Uterus (tissue), 2 donors: ENCODE results near the gene USP4.

Experiments
- POLR2A ChIP-seq, 2 donors: fragments of 450-650 bp; IDR thresholded peaks; one replicate each; pipeline ENCODE4 v1.6.1; 2016; ENCODE audit warnings: antibody characterized with exemption in 2 of 2, mild to moderate bottlenecking in 1 of 2, moderate library complexity in 1 of 2
- TF ChIP-seq, protein P1 (sequence below), 4 experiments: fragments of 200-600 bp in 2 of 4; fragments of 450-650 bp in 2 of 4; sonication (generic) in 2 of 4; IDR thresholded peaks; one replicate each; pipeline ENCODE4 v1.5.1; 2016 to 2019; ENCODE audit warnings: antibody characterized with exemption in 4 of 4, mild to moderate bottlenecking in 2 of 4, moderate library complexity in 1 of 4

DNA sequence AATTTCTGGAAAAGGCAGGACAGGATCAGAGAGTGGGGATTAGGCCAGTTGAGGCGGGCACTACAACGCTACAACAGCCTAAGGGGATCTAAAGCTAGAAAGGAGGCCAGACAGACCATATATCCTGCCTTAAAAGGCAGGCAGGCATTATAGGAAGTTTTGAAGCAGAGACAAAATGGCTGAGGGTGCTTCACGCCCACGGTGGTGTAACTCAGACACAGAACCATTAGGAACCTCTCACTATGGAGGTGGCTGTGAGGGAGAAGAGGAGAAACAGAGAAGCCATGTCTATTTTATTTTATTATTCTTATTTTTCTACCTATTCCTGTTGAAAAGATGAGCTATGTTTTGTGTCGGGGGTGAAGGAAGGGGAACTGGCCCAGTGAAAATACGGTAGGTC lies 2.1 kb upstream of the USP4 start:
- no peak for TF ChIP-seq POLR2A (IDR thresholded peaks at IDR 0.05)
- TF ChIP-seq, protein P1, sequence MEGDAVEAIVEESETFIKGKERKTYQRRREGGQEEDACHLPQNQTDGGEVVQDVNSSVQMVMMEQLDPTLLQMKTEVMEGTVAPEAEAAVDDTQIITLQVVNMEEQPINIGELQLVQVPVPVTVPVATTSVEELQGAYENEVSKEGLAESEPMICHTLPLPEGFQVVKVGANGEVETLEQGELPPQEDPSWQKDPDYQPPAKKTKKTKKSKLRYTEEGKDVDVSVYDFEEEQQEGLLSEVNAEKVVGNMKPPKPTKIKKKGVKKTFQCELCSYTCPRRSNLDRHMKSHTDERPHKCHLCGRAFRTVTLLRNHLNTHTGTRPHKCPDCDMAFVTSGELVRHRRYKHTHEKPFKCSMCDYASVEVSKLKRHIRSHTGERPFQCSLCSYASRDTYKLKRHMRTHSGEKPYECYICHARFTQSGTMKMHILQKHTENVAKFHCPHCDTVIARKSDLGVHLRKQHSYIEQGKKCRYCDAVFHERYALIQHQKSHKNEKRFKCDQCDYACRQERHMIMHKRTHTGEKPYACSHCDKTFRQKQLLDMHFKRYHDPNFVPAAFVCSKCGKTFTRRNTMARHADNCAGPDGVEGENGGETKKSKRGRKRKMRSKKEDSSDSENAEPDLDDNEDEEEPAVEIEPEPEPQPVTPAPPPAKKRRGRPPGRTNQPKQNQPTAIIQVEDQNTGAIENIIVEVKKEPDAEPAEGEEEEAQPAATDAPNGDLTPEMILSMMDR (IDR thresholded peaks at IDR 0.05): no peak
